IMR-90 (cell line): ENCODE data around the gene FADS2. TPM values are rescaled to one million over a fixed set of nuclear protein-coding genes. Genes with fewer than 3 reads are reported as not detected.

ENCODE experiments used
- ATAC-seq: fragments of 200-7000 bp; cut with Tn5 transposase; 2 replicates; pipeline ENCODE4 v1.9.1; 2020; ENCODE audit warnings: low read depth, mild to moderate bottlenecking, moderate library complexity
- BruUV-seq: library from RNA; stranded (reverse); fragments of 400-500 nt; replicated peaks from 2 replicates; lab custom pipeline; 2021; lab: Mats Ljungman, UMichigan
- CTCF ChIA-PET: fragments of 300-600 bp; formaldehyde crosslinking; extraction: SDS; loops from one replicate; lab custom pipeline; 2021; ENCODE audit warnings: antibody characterized with exemption; lab: Yijun Ruan, JAX
- POLR2A ChIA-PET: fragments of 300-600 bp; sonication (Branson Sonifier 250); formaldehyde crosslinking; loops from one replicate; lab custom pipeline; 2022; ENCODE audit warnings: antibody characterized with exemption; ENCODE audit not compliant: unreplicated experiment; lab: Charles Lee
- DNase-seq: peaks from one replicate; pipeline ENCODE4 v3.0.0; 2013
- H2AFZ ChIP-seq: replicated peaks from 2 replicates; pipeline ENCODE3; 2013; ENCODE audit warnings: low read length, mild to moderate bottlenecking; ENCODE audit not compliant: poor library complexity
- H2AK5ac ChIP-seq: 2 replicates; pipeline ENCODE4 v1.6.1; 2013; ENCODE audit warnings: low read depth, low read length, inconsistent platforms
- H2AK9ac ChIP-seq: replicated peaks from 2 replicates; pipeline ENCODE3; 2013; ENCODE audit warnings: mild to moderate bottlenecking, low read depth, low read length, moderate library complexity; ENCODE audit not compliant: poor library complexity
- H2BK120ac ChIP-seq: 2 replicates; pipeline ENCODE4 v1.6.1; 2013; ENCODE audit warnings: low read depth, low read length, inconsistent platforms
- H2BK15ac ChIP-seq: 3 replicates; pipeline ENCODE4 v1.6.1; 2013; ENCODE audit warnings: low read depth, low read length, inconsistent platforms
- H2BK20ac ChIP-seq: 2 replicates; pipeline ENCODE4 v1.6.1; 2013; ENCODE audit warnings: low read depth, mild to moderate bottlenecking, inconsistent platforms, low read length, moderate library complexity
- H2BK5ac ChIP-seq: 2 replicates; pipeline ENCODE4 v1.6.1; 2013; ENCODE audit warnings: mild to moderate bottlenecking, low read depth, low read length, inconsistent platforms; ENCODE audit not compliant: poor library complexity, severe bottlenecking
- H3K14ac ChIP-seq: replicated peaks from 2 replicates; pipeline ENCODE4 v1.6.1; 2013; ENCODE audit warnings: low read depth, low read length, inconsistent platforms
- H3K18ac ChIP-seq: 2 replicates; pipeline ENCODE4 v1.6.1; 2013; ENCODE audit warnings: low read depth, low read length, control low read depth
- H3K23ac ChIP-seq: 2 replicates; pipeline ENCODE4 v1.6.1; 2013; ENCODE audit warnings: low read depth, low read length, inconsistent platforms
- H3K27ac ChIP-seq: 2 replicates; pipeline ENCODE4 v1.5.1; 2013; ENCODE audit warnings: mild to moderate bottlenecking, control low read depth, low read length; ENCODE audit not compliant: insufficient read depth
- H3K27me3 ChIP-seq: 2 replicates; pipeline ENCODE4 v1.6.1; 2013; ENCODE audit warnings: low read length; ENCODE audit not compliant: control insufficient read depth, insufficient read depth
- H3K36me3 ChIP-seq: 2 replicates; pipeline ENCODE4 v1.6.1; 2013; ENCODE audit warnings: low read length, mixed read lengths; ENCODE audit not compliant: control insufficient read depth, insufficient read depth
- H3K4ac ChIP-seq: 2 replicates; pipeline ENCODE4 v1.6.1; 2013; ENCODE audit warnings: low read depth, low read length, inconsistent platforms
- H3K4me1 ChIP-seq: 2 replicates; pipeline ENCODE4 v1.6.1; 2013; ENCODE audit warnings: low read length, mixed read lengths; ENCODE audit not compliant: control insufficient read depth, insufficient read depth
- H3K4me2 ChIP-seq: 2 replicates; pipeline ENCODE4 v1.6.1; 2013; ENCODE audit warnings: low read depth, mild to moderate bottlenecking, control low read depth, low read length, moderate library complexity
- H3K4me3 ChIP-seq: 2 replicates; pipeline ENCODE4 v1.5.1; 2013; ENCODE audit warnings: low read depth, mild to moderate bottlenecking, control low read depth, low read length, moderate library complexity; ENCODE audit not compliant: insufficient read depth
- H3K56ac ChIP-seq: 2 replicates; pipeline ENCODE4 v1.6.1; 2013; ENCODE audit warnings: low read length, inconsistent platforms; ENCODE audit not compliant: insufficient read depth; ENCODE audit errors: extremely low read depth
- H3K79me1 ChIP-seq, 2 experiments: 2 replicates each; pipeline ENCODE4 v1.6.1; 2013; ENCODE audit warnings: low read length in 2 of 2, inconsistent platforms in 1 of 2, low read depth in 1 of 2
- H3K9ac ChIP-seq: 2 replicates; pipeline ENCODE4 v1.6.1; 2013; ENCODE audit warnings: low read depth, low read length, control low read depth
- H3K9me1 ChIP-seq: 2 replicates; pipeline ENCODE4 v1.6.1; 2013; ENCODE audit warnings: low read length, inconsistent platforms; ENCODE audit not compliant: insufficient read depth
- H3K9me3 ChIP-seq: 2 replicates; pipeline ENCODE4 v1.6.1; 2013; ENCODE audit warnings: low read length; ENCODE audit not compliant: control insufficient read depth, insufficient read depth
- H4K20me1 ChIP-seq: 2 replicates; pipeline ENCODE4 v1.6.1; 2013; ENCODE audit warnings: low read length, inconsistent platforms; ENCODE audit not compliant: insufficient read depth
- H4K5ac ChIP-seq: 2 replicates; pipeline ENCODE4 v1.6.1; 2013; ENCODE audit warnings: mild to moderate bottlenecking, low read depth, low read length, control low read depth
- H4K8ac ChIP-seq, 2 experiments: 2 replicates each; pipeline ENCODE4 v1.6.1; 2013; ENCODE audit warnings: low read depth in 2 of 2, low read length in 2 of 2, control low read depth in 1 of 2, inconsistent platforms in 1 of 2
- H4K91ac ChIP-seq: 2 replicates; pipeline ENCODE4 v1.6.1; 2013; ENCODE audit warnings: low read depth, low read length, inconsistent platforms; ENCODE audit not compliant: insufficient read depth
- FOS ChIP-seq: fragments of 150-350 bp; IDR thresholded peaks from 2 replicates; pipeline ENCODE4 v1.6.1; 2016; ENCODE audit warnings: low read depth, low read length
- MAFK ChIP-seq: IDR thresholded peaks from 2 replicates; pipeline ENCODE4 v1.6.1; 2012; ENCODE audit warnings: low read depth, low read length, improper control_type of control experiment
- MAZ ChIP-seq: IDR thresholded peaks from 2 replicates; pipeline ENCODE4 v1.6.1; 2012; ENCODE audit warnings: low read depth, mild to moderate bottlenecking, low read length, improper control_type of control experiment, moderate library complexity, borderline replicate concordance
- MXI1 ChIP-seq: IDR thresholded peaks from 2 replicates; pipeline ENCODE4 v1.6.1; 2012; ENCODE audit warnings: low read depth, mild to moderate bottlenecking, low read length, moderate library complexity, borderline replicate concordance
- RAD21 ChIP-seq: IDR thresholded peaks from 2 replicates; pipeline ENCODE4 v1.6.1; 2012; ENCODE audit warnings: low read length, improper control_type of control experiment
- SMC3 ChIP-seq: fragments of 150-350 bp; IDR thresholded peaks from 2 replicates; pipeline ENCODE4 v1.6.1; 2016; ENCODE audit warnings: low read depth, mild to moderate bottlenecking, antibody characterized with exemption, low read length, moderate library complexity
- WGBS, 2 experiments: methylation state at CpG; one replicate each; pipeline versions ENCODE4 v1.1.5 to v1.1.7; 2013; ENCODE audit warnings: missing lambda C conversion rate in 2 of 2; ENCODE audit not compliant: insufficient read length in 1 of 2; ENCODE audit errors: extremely low coverage in 2 of 2; 5-methylcytosine and 5-hydroxymethylcytosine counted together
- dilution Hi-C: fragments of 300-500 bp; cut with HindIII; formaldehyde crosslinking; loops from one replicate; pipeline ENCODE4 v1.14.3; 2018; ENCODE audit warnings: low sequenced_read_pairs; ENCODE audit not compliant: unreplicated experiment
- in situ Hi-C: fragments of 300-500 bp; cut with MboI; formaldehyde crosslinking; loops from 3 replicates; pipeline ENCODE4 v1.14.3; 2019; ENCODE audit warnings: low sequenced_read_pairs, inconsistent platforms, mixed read lengths
- intact Hi-C: fragments of 100-400 bp; cut with micrococcal nuclease; formaldehyde crosslinking; loops from 2 replicates; pipeline ENCODE4 v1.10.0; 2022
- polyA plus RNA-seq, 3 experiments: library from polyadenylated mRNA; depleted of rRNA; stranded (reverse); fragments of >200 nt; gene quantifications; 2 replicates each; pipeline ENCODE4 v1.2.3, GENCODE V29; 2012; ENCODE audit warnings: low replicate concordance in 1 of 3
- total RNA-seq: library from RNA; depleted of rRNA; stranded (reverse); fragments of >200 nt; gene quantifications from 2 replicates; pipeline ENCODE4 v1.2.3, GENCODE V29; 2012

Gene FADS2
- total and polyA plus RNA-seq, 2 of the 4 experiments (the other 2 are of a cell fraction) = 33.3 to 88.4 TPM

GRCh38 chr11:61850687-61851086 lies 22.6 kb downstream of the FADS2 start:
- no TSS peak for BruUV-seq
- in situ Hi-C loops = loop anchor here (25.0 kb wide), 1 partner anchor 462 kb away; no protein-coding TSS in a partner anchor

More at GRCh38 chr11:61850687-61851086, 22.6 kb downstream of the FADS2 start:
- Histone ChIP-seq H3K9me1 (0 out of 2 replicates have a peak, but pooled peaks cover 3% of the 10 kb centered on the region), H4K5ac (no peak overlapping the region), H3K27me3 (no peaks in the 10 kb centered on the region), H4K8ac (no peak overlapping the region), H3K9me3 (no peaks in the 10 kb centered on the region), H3K4me2 (no peak overlapping the region), H3K4ac (no peak overlapping the region), H4K91ac (no peak overlapping the region), H2BK120ac (no peak overlapping the region), H2AK9ac (no peak overlapping the region), H2AFZ (no peak overlapping the region), H2BK5ac (no peak overlapping the region), H3K27ac (no peak overlapping the region), H3K4me1 (no peaks in the 10 kb centered on the region), H2AK5ac (no peak overlapping the region), H3K36me3 (peaks cover 54% of the 10 kb centered on the region), H4K20me1 (peaks cover 7% of the 10 kb centered on the region), H3K9ac (no peak overlapping the region), H2BK20ac (no peak overlapping the region), H3K23ac (no peak overlapping the region), H3K14ac (no peak overlapping the region), H3K79me1 (no peaks in the 10 kb centered on the region; a peak in 1 of 4 replicates), H3K56ac (no peak overlapping the region), H3K18ac (no peak overlapping the region), H3K4me3 (no peak overlapping the region), H2BK15ac (no peak overlapping the region)
- 88% methylated on average over 4 of the region's 7 CpGs; no CpG with 5 or more reads in 1 of the 2 experiments for WGBS, 2 experiments
- intact Hi-C loops (no loop called here), dilution Hi-C loops (no loop called here)
- CTCF ChIA-PET = interaction anchor here (0.6 kb wide), 1 partner anchor 11 kb away, joined by 3 read pairs; no protein-coding TSS in a partner anchor
- ATAC-seq (no peak), DNase-seq (no peak)
- POLR2A ChIA-PET = interaction anchor here (0.6 kb wide), 1 partner anchor 522 kb away, joined by 3 read pairs; no protein-coding TSS in a partner anchor
- no peak for TF ChIP-seq RAD21
- no peak for TF ChIP-seq SMC3
- TF ChIP-seq MAFK = no peak
- no peak for TF ChIP-seq MAZ
- no peak for TF ChIP-seq FOS
- TF ChIP-seq MXI1 = no peak
